SK-N-MC (cell line): ENCODE measurements around the gene EIF3F.

Experiments
- FOXP2 ChIP-seq: optimal IDR thresholded peaks from 2 replicates; pipeline ENCODE3; 2011; ENCODE audit warnings: mild to moderate bottlenecking, moderate library complexity; ENCODE audit not compliant: insufficient read depth; ENCODE audit errors: extremely low read length, control extremely low read depth
- POLR2AphosphoS5 ChIP-seq: IDR thresholded peaks from 2 replicates; pipeline ENCODE4 v1.6.1; 2012; ENCODE audit warnings: mild to moderate bottlenecking, low read depth, low read length, borderline replicate concordance

DNA sequence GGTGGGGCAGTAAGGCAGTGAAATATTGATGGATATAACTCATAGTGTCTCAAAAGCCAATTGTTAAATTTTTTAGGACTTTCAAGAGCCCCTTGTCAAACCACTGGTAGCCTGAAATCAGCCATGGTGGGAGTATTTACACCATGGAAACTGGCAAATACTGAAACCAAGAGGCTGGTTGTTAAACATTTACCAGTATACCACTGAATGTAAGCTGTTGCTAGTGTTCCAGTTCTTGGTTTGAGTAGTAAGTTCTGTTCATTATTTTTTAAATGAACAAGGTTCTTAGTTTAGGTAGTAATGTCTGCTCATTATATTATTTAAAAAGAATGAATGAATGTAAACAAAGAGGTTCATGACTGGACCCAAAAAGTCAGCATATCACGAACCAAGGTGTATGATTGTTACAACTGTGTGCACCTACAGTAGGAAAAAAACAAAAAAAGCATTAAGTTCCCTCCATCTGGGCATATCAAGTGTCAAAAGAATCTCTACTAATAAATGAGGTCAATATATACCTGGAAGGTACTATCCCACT is 4.5 kb upstream of the EIF3F start:
- TF ChIP-seq FOXP2: no peak
- TF ChIP-seq POLR2AphosphoS5: no peak
